ENCODE measurements around the gene MAP3K21.

MAP3K21 gene

GRCh38 chr1:233327651-233328141, at the start of gene MAP3K21:
MAP3K21 (plus strand) TSS chr1:233327724; CDS start chr1:233328029, 305 bp downstream.
- DNase-seq (ENCODE audit: low spot score), result no peak

DNA sequence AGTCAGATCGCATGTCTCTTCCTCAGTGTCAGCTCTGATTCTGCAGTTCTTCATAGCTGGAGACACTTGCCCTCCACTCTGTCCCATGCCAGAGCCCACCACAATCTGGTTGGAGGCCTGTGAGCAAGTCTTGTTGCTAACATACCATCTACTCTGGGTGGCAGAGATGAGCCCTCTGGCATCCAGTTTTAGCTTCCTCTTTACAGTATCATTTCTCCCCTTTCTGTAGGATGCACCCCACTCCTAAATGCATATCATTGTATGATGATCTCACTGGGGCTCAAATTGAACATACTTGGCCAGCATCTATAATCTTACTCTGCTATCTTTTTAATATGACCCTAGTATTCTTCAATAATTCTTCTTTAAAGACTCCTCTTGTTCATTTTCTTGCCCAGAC, 48.9 kb upstream of the MAP3K21 start:
- DNase-seq (ENCODE audit: low spot score), result no peak

DNA sequence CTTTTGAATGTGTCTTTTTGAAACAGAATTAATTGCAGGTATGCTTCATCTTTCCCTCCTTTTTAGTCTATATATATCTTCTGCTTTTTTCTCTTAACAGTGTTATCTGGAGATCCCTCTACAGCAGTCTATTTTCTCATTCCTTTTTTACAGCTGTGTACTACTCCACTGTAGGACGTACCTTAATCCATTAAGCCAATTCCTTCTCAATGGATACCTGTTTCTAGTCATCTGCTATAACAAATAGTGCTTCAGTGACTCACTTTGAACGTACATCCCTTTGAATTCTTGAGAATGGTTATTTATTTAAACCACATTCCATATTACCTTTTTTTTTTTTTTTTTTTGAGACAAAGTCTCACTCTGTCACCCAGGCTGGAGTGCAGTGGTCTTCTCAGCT, 47.6 kb upstream of the MAP3K21 start:
- DNase-seq (ENCODE audit: low spot score), result no peak

GRCh38 chr1:233281711-233282581, 45.6 kb upstream of the MAP3K21 start:
- DNase-seq (ENCODE audit: low spot score), result no peak

GRCh38 chr1:233282582-233282886, 45.0 kb upstream of the MAP3K21 start:
- DNase-seq (ENCODE audit: low spot score), result no peak

DNA sequence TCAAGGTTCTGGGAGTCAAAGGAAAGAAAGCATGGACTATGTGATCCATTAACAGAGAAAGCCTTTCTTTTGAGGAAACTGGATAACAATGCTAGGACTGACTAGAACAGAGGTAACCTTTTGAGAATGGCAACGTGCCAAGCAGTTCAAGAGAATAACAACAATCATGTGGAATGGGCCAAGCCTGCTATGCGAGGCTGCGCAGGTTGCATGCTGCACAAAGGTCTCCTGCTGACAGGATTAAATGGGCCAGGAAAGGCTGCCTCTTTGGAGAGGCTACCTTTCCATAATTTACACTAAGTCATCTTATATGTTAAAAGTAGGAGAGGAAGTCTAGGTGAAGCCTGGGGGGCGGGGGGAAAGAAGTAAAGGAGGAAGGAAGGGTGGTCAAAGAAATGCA, 37.8 kb upstream of the MAP3K21 start:
- peak; percentile 43 for DNase-seq (ENCODE audit: low spot score)

DNA sequence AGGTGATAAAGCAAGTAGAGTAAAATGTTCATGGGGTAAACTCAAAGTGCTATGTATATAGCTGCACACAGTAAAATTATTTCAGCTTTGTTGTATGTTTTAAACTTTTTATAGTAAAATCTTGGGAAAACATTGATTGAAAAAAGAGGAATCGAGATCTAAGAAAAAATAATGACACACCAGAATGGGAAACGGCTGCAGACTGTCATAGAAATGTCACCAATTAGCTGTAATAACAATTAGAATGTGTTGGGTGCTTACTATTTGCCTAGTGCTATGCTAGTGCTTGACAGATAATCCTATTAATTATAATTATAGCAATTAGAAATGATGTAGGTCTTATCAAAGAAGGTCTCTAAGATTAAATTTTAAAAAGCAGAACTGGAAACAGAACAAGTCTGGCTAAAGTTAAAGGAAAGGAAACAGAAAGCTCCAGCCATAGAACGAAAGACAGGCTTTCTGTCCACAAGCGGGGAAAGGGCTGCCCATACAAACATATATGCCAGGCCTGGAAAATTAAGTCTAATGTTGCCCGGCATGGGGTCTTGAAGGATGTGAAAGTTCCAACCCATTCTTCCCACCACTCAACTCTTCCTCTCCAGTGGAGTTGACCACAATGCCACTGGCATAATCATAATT, 37.0 kb upstream of the MAP3K21 start:
- no peak for DNase-seq (ENCODE audit: low spot score)

- DNase-seq (ENCODE audit: low spot score), result no peak
Measured at GRCh38 chr1:233293556-233294446, 33.7 kb upstream of the MAP3K21 start.

GRCh38 chr1:233294913-233295236, 32.6 kb upstream of the MAP3K21 start:
- DNase-seq (ENCODE audit: low spot score), result peak; percentile 34

- DNase-seq (ENCODE audit: low spot score), result peak; percentile 84
Measured at GRCh38 chr1:233295237-233295974, 32.1 kb upstream of the MAP3K21 start, which contains the start of gene PCNX2. PCNX2 (minus strand) TSS chr1:233295725; CDS start chr1:233295478, 247 bp downstream.

DNA sequence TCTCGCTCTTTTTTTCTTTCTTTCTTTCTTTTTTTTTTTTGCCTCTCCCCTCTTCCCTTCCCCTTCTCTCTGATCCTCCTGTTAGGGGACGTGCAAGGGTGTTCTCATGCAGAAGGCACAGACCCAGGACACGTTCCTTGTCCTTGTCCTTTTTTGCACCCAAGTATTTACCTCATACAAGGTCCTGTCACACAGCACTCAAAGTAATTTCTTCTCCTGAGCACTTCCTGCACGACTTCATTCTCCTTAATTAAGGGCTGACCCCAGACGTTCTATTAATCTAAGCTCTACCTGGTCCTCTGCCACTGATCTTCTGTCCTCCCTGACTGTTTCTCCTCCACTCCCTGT, 31.6 kb upstream of the MAP3K21 start:
- no peak for DNase-seq (ENCODE audit: low spot score)

DNA sequence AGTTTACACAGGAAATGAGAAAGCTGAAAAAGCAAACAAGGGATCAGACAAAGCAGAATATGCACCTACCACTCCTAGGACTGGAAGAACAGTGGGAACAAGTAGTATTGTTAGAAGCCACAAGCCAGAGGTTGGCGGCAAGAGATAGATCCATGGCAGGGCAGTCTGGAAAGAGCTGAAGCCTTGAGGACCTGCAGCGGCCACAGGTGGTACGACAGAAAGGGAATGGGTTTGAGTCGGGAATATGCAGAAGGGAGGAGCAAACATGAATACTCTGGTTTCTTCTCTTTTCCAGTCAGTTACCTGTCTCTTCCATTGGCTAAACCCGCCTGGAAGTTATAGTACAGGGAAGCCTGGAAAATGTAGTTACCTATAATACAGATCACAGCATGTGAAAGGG, 28.1 kb upstream of the MAP3K21 start:
- no peak for DNase-seq (ENCODE audit: low spot score)

DNA sequence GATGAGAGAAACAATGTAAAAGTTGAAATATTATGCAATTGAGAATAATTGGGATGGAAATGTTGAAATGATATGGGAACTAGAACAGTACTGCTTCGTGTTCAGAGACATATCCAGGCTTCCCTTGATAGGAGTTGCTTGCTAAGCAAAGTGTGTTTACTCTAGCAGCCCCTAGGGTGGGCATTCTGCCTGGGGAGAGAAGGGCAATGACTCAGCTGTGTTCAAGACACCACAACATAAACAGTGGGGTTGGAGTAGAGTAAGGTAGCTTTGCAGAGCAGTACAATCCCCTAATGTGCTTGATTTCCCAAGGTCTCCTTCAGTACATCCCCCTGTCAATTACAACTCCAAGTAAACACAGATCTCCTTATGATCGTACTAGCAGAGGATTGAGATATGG, 27.2 kb upstream of the MAP3K21 start:
- DNase-seq (ENCODE audit: low spot score), result no peak

DNA sequence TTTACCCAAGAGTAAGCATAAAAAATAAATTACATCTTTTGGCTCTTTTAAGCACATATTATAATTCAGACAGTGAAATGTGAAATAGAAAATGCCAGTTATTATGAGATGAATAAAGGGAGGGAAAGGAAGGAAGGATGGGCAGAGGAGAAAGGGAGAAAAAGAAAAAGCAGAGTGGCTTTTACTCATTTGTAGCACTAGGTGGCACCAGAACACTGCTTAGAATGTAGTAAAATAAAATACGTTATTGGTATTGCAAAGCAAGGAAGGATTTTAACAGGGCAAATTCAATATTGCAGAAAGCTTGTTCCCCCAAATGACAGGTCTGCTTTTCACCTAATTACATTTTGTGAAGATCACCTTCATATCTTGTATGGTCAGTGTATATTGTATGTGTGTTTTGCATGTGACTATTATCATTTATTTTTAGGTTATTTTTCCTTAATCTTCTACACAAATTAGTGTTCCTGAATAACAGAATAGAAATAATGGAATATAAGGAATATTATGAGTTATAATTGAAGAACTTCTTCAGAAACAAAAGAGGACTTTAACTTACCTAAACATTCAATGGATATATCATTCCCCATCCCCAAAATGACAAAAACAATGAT, 22.9 kb upstream of the MAP3K21 start:
- peak; percentile 62 for DNase-seq (ENCODE audit: low spot score)

GRCh38 chr1:233313434-233314155, 13.9 kb upstream of the MAP3K21 start:
- no peak for DNase-seq (ENCODE audit: low spot score)

GRCh38 chr1:233315718-233316301, 11.7 kb upstream of the MAP3K21 start:
- no peak for DNase-seq (ENCODE audit: low spot score)

- no peak for DNase-seq (ENCODE audit: low spot score)
Measured at GRCh38 chr1:233316473-233316872, 11.1 kb upstream of the MAP3K21 start.

DNA sequence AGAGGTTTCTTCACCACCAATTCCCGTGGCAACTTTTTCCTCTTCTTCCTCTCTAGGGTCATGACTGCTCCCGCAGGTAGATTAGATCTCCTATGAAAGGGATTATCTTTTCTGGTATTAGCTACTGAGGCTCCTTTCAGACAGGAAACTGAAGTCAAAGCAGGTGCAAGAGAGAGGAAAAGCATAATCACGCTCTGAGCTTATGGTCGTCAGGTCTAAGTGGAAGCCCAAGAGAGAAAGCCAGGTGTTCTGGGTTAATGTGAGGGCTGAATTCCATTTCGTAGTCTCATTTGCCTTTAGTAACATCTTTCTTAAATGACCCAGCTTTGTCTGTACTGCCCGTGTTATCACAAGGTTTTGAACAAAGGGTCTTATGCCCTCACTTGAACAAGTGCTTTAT, 8.3 kb upstream of the MAP3K21 start:
- DNase-seq (ENCODE audit: low spot score), result no peak

DNA sequence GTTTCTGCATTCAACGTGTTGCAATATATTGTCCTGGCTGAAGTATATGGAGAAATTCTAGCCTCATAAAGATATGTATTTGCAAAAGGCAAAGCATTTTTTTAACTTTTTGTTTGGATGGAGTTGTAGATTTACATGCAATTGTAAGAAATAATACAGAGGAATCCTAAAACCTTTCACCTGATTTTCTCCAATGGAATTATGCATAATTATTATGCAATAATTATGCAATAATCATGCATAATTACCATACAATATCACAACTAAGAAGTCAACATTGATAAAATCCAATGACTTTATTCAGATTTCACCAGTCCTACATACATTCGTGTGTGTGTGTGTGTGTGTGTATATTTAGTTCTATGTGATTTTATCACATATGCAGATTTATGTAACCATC, 7.5 kb upstream of the MAP3K21 start:
- no peak for DNase-seq (ENCODE audit: low spot score)

DNA sequence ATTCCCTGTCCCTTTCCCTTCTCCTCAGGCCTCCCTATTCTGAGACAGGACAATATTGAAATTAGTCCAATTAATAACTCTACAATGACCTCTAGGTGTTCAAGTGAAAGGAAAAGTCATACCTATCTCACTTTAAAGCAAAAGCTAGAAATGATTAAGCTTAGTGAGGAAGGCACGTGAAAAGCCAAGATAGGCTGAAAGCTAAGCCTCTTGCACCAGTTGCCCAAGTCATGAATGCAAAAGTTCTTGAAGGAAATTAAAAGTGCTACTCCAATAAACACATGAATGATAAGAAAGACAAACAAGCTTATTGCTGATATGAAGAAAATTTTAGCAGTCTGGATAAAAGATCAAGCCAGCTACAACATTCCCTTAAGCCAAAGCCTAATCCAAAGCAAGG, 3.8 kb upstream of the MAP3K21 start:
- no peak for DNase-seq (ENCODE audit: low spot score)

All from cerebellar cortex (tissue), 1 donor.